K562 (cell line): ENCODE measurements around the gene KCND1. TPM values are rescaled to one million over a fixed set of nuclear protein-coding genes. Genes with fewer than 3 reads are reported as not detected.

ENCODE experiments used
- BHLHE40 ChIP-seq: IDR thresholded peaks from 2 replicates; pipeline ENCODE4 v1.6.1; 2011; ENCODE audit warnings: low read length, improper control_type of control experiment
- CEBPG ChIP-seq, 3 experiments: fragments of 200-800 bp in 1 of 3; sonication (Bioruptor generic) in 1 of 3; sonication (generic) in 1 of 3; formaldehyde crosslinking in 1 of 3; IDR thresholded peaks in 2 of 3; conservative IDR thresholded peaks in 1 of 3; 2 replicates each; pipeline versions ENCODE4 v1.6.1 to v1.8.0; 2016 to 2022; ENCODE audit warnings: missing compliant biosample characterization in 2 of 3, missing genetic modification characterization in 2 of 3, mild to moderate bottlenecking in 1 of 3, missing genetic modification reagents in 1 of 3
- CHD7 ChIP-seq: fragments of 200-600 bp; sonication (generic); IDR thresholded peaks from one replicate; pipeline ENCODE4 v1.6.1; 2012; ENCODE audit warnings: mild to moderate bottlenecking, low read depth, low read length, inconsistent platforms
- DPF2 ChIP-seq: fragments of 450-650 bp; IDR thresholded peaks from 2 replicates; pipeline ENCODE4 v1.6.1; 2016
- ELK3 ChIP-seq: fragments of 450-650 bp; formaldehyde crosslinking; IDR thresholded peaks from 2 replicates; pipeline ENCODE4 v1.4.0; 2020; ENCODE audit warnings: mild to moderate bottlenecking
- HDAC2 ChIP-seq: fragments of 450-650 bp; IDR thresholded peaks from 2 replicates; pipeline ENCODE4 v1.6.1; 2016; ENCODE audit warnings: mild to moderate bottlenecking
- HES1 ChIP-seq: fragments of 450-650 bp; IDR thresholded peaks from 2 replicates; pipeline ENCODE4 v1.6.1; 2016; ENCODE audit warnings: low read depth, mild to moderate bottlenecking, moderate library complexity
- KLF13 ChIP-seq: fragments of 450-650 bp; IDR thresholded peaks from 2 replicates; pipeline ENCODE4 v1.6.1; 2016; ENCODE audit warnings: missing genetic modification characterization, low read depth, mild to moderate bottlenecking, missing compliant biosample characterization, moderate library complexity, borderline replicate concordance
- NFATC3 ChIP-seq: fragments of 450-650 bp; IDR thresholded peaks from 2 replicates; pipeline ENCODE4 v1.6.1; 2017; ENCODE audit warnings: mild to moderate bottlenecking
- NONO ChIP-seq, 2 experiments: fragments of 200-400 bp in 1 of 2; fragments of 450-650 bp in 1 of 2; formaldehyde crosslinking in 1 of 2; IDR thresholded peaks; 2 replicates each; pipeline ENCODE4 v1.6.1; 2017; ENCODE audit warnings: low read depth in 2 of 2, mild to moderate bottlenecking in 2 of 2, moderate library complexity in 2 of 2, low read length in 1 of 2
- NR2C2 ChIP-seq, 2 experiments: fragments of 200-800 bp in 1 of 2; sonication (Bioruptor generic) in 1 of 2; sonication (generic) in 1 of 2; formaldehyde crosslinking in 1 of 2; IDR thresholded peaks; 2 replicates each; pipeline versions ENCODE4 v1.6.1 to v1.8.0; 2016 to 2022; ENCODE audit warnings: mild to moderate bottlenecking in 1 of 2, missing compliant biosample characterization in 1 of 2, missing genetic modification characterization in 1 of 2, missing genetic modification reagents in 1 of 2
- NRF1 ChIP-seq, 2 experiments: fragments of 450-650 bp; IDR thresholded peaks in 1 of 2; conservative IDR thresholded peaks in 1 of 2; 2 replicates each; pipeline ENCODE4 v1.6.1; 2014; ENCODE audit warnings: mild to moderate bottlenecking in 2 of 2
- RFX1 ChIP-seq: fragments of 450-650 bp; IDR thresholded peaks from 2 replicates; pipeline ENCODE4 v1.6.1; 2016; ENCODE audit warnings: mild to moderate bottlenecking, moderate library complexity
- TRIM24 ChIP-seq, 2 experiments: fragments of 450-650 bp; IDR thresholded peaks; 2 replicates each; pipeline ENCODE4 v1.6.1; 2016
- ZNF165 ChIP-seq: fragments of 250-450 bp; sonication (Bioruptor Pico); IDR thresholded peaks from 2 replicates; pipeline ENCODE4 v1.4.0; 2020; ENCODE audit warnings: borderline replicate concordance
- polyA plus RNA-seq, 8 experiments: library from polyadenylated mRNA; depleted of rRNA in 4 of 8; stranded (reverse) in 5 of 8; unstranded in 3 of 8; fragments of >200 nt; fragmentation: Nextera tagmentation in 2 of 8; fragmentation: Illumina TruSeq in 1 of 8; extraction: Ambion mirVana in 2 of 8; extraction: Trizol in 1 of 8; gene quantifications; 2 replicates each; pipeline versions ENCODE4 v1.2.1 to v1.2.3, GENCODE V29; 2011 to 2014; ENCODE audit warnings: inconsistent platforms in 1 of 8, missing spikeins in 1 of 8
- total RNA-seq, 7 experiments: library from RNA; depleted of rRNA in 6 of 7; stranded (reverse); fragments of >200 nt in 6 of 7; fragmentation: Illumina TruSeq in 2 of 7; extraction: Trizol in 2 of 7; gene quantifications; 2 replicates each; pipeline versions ENCODE4 v1.2.1 to v1.2.3, GENCODE V29; 2011 to 2021; ENCODE audit warnings: low replicate concordance in 1 of 7

The KCND1 gene
- total and polyA plus RNA-seq, 9 of the 15 experiments (the other 6 are each of a cell fraction or from before 2014, with no cell fraction given): 0.06 to 0.83 (median 0.39) TPM; not detected in 1

- TF ChIP-seq ELK3: no peak
- no peak for TF ChIP-seq NR2C2 (CRISPR knock-in tag; IDR thresholded peaks at IDR 0.05)
- peak; percentile 58 for TF ChIP-seq NR2C2 (tag; IDR thresholded peaks at IDR 0.05)
- TF ChIP-seq CEBPG (CRISPR knock-in tag; IDR thresholded peaks at IDR 0.05): peak; percentile 51; the same call in 1 of the 2 replicates
- TF ChIP-seq CEBPG (tag; conservative IDR thresholded peaks at IDR 0.05 in 1 of 2, IDR thresholded peaks at IDR 0.05 in 1 of 2): no peak
- peak; percentile 70; the same call in 1 of the 2 replicates for TF ChIP-seq HDAC2
- TF ChIP-seq NRF1 (conservative IDR thresholded peaks at IDR 0.05 in 1 of 2, IDR thresholded peaks at IDR 0.05 in 1 of 2): no peak; a peak in 1 of 4 replicates
- TF ChIP-seq HES1: no peak
- TF ChIP-seq CHD7: no peak
- TF ChIP-seq TRIM24 (IDR thresholded peaks at IDR 0.05): 0 out of 4 replicates have a peak, but pooled peaks of 1 of the 2 experiments have one; percentile 55
- TF ChIP-seq NFATC3: no peak
- TF ChIP-seq DPF2: peak; percentile 93
- TF ChIP-seq ZNF165 (CRISPR knock-in tag): no peak
- TF ChIP-seq RFX1: no peak
- no peak for TF ChIP-seq NONO (IDR thresholded peaks at IDR 0.05; ENCODE audit: low read depth in 2 of 2, low read length in 1 of 2)
- TF ChIP-seq BHLHE40: no peak
- no peak for TF ChIP-seq KLF13 (tag)
Observed at GRCh38 chrX:48940404-48940955, 31.2 kb downstream of the KCND1 start (continued).
